Measurements from ENCODE around the gene HHLA2.

The HHLA2 gene

GRCh38 chr3:108393128-108393900 is 97.0 kb downstream of the HHLA2 start:
- DNase-seq (ENCODE audit: low read depth in 2 of 2), result no peak

GRCh38 chr3:108394016-108394415 is 97.7 kb downstream of the HHLA2 start:
- no peak for DNase-seq (ENCODE audit: low read depth in 2 of 2)

GRCh38 chr3:108394563-108394962 is 98.2 kb downstream of the HHLA2 start:
- DNase-seq (ENCODE audit: low read depth in 2 of 2), result no peak

- no peak for DNase-seq (ENCODE audit: low read depth in 2 of 2)
Measured at GRCh38 chr3:108396336-108396735, 100.0 kb downstream of the HHLA2 start.

GRCh38 chr3:108398510-108398909 is 102.2 kb downstream of the HHLA2 start:
- no peak for DNase-seq (ENCODE audit: low read depth in 2 of 2)

GRCh38 chr3:108401836-108402235 is 105.5 kb downstream of the HHLA2 start:
- no peak for DNase-seq (ENCODE audit: low read depth in 2 of 2)

- no peak for DNase-seq (ENCODE audit: low read depth in 2 of 2)
Measured at GRCh38 chr3:108403198-108403597, 106.8 kb downstream of the HHLA2 start.

GRCh38 chr3:108403686-108404345 is 107.5 kb downstream of the HHLA2 start:
- no peak for DNase-seq (ENCODE audit: low read depth in 2 of 2)

GRCh38 chr3:108404368-108404767 is 108.0 kb downstream of the HHLA2 start:
- no peak for DNase-seq (ENCODE audit: low read depth in 2 of 2)

- no peak for DNase-seq (ENCODE audit: low read depth in 2 of 2)
Measured at GRCh38 chr3:108406063-108406660, 109.8 kb downstream of the HHLA2 start.

- DNase-seq (ENCODE audit: low read depth in 2 of 2), result no peak
Measured at GRCh38 chr3:108406661-108407206, 110.4 kb downstream of the HHLA2 start.

GRCh38 chr3:108407886-108408285 is 111.5 kb downstream of the HHLA2 start:
- no peak for DNase-seq (ENCODE audit: low read depth in 2 of 2)

- no peak for DNase-seq (ENCODE audit: low read depth in 2 of 2)
Measured at GRCh38 chr3:108408883-108409799, 112.8 kb downstream of the HHLA2 start.

GRCh38 chr3:108409800-108410178 is 113.4 kb downstream of the HHLA2 start:
- no peak for DNase-seq (ENCODE audit: low read depth in 2 of 2)

GRCh38 chr3:108410531-108410984 is 114.2 kb downstream of the HHLA2 start:
- no peak for DNase-seq (ENCODE audit: low read depth in 2 of 2)

- no peak for DNase-seq (ENCODE audit: low read depth in 2 of 2)
Measured at GRCh38 chr3:108412121-108412750, 115.9 kb downstream of the HHLA2 start.

- no peak for DNase-seq (ENCODE audit: low read depth in 2 of 2)
Measured at GRCh38 chr3:108414007-108414406, 117.7 kb downstream of the HHLA2 start.

GRCh38 chr3:108415661-108416060 is 119.3 kb downstream of the HHLA2 start:
- no peak for DNase-seq (ENCODE audit: low read depth in 2 of 2)

- DNase-seq (ENCODE audit: low read depth in 2 of 2), result no peak
Measured at GRCh38 chr3:108416111-108416869, 119.9 kb downstream of the HHLA2 start.

GRCh38 chr3:108420926-108421325 is 124.6 kb downstream of the HHLA2 start:
- DNase-seq (ENCODE audit: low read depth in 2 of 2), result no peak

Data from stimulated activated CD4-positive, alpha-beta T cell treated with anti-CD3 and anti-CD28 coated beads, Interleukin-12 subunit alpha, Interleukin-12 subunit beta, amount 100 ng/mL, for 24 hours (primary cell).